ENCODE results near the gene GNB1L.

DNA sequence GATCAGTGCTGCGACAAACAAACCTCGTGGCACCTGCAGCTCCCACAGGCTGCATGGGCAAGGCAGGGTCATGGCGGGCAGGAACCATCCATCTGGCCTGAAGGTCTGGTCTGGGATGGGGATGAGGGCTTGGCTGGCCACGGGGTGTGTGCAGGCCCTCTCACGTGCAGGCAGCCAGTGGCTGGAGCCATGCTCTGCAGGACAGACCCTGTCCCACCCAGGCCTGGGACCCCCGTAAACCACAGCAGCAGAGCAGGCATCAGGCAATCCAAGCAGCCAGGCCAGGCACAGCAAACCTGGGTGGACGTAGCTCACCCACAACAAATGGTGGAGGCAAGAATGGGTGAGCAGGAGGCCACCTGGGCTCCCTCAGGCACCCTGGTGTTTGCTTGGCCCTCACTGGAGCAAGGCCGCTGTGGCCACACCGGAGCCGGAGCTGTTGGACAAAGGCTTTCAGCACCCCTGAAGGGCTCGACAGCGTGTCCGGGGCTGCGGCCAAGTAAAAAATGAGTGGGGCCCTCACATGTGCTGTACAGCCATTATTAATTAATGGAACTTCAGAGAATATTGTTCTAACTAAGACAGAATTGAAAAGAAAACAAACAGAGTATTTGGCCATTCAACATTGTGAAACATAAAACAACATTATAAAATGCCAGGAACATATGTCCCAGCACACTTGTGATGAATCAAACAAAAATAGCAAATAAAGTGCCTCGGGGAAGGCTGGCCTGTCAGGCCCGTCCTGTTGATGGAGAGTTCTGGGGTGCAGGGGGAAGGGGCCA, 24.0 kb upstream of the GNB1L start:
- TF ChIP-seq, protein P1, sequence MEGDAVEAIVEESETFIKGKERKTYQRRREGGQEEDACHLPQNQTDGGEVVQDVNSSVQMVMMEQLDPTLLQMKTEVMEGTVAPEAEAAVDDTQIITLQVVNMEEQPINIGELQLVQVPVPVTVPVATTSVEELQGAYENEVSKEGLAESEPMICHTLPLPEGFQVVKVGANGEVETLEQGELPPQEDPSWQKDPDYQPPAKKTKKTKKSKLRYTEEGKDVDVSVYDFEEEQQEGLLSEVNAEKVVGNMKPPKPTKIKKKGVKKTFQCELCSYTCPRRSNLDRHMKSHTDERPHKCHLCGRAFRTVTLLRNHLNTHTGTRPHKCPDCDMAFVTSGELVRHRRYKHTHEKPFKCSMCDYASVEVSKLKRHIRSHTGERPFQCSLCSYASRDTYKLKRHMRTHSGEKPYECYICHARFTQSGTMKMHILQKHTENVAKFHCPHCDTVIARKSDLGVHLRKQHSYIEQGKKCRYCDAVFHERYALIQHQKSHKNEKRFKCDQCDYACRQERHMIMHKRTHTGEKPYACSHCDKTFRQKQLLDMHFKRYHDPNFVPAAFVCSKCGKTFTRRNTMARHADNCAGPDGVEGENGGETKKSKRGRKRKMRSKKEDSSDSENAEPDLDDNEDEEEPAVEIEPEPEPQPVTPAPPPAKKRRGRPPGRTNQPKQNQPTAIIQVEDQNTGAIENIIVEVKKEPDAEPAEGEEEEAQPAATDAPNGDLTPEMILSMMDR (IDR thresholded peaks at IDR 0.05; ENCODE audit: low read depth, low read length) = no peak
- TF ChIP-seq EZH2phosphoT487 (IDR thresholded peaks at IDR 0.05; ENCODE audit: low read depth) = no peak
